K562 (cell line): ENCODE measurements around the gene CALY. TPM values are rescaled to one million over a fixed set of nuclear protein-coding genes. Genes with fewer than 3 reads are reported as not detected.

Source experiments
- CBX3 ChIP-seq, 2 experiments: IDR thresholded peaks; 1 replicate in 1 of 2; 2 replicates in 1 of 2; pipeline ENCODE4 v1.6.1; 2012; ENCODE audit warnings: inconsistent platforms in 2 of 2, low read length in 2 of 2, borderline replicate concordance in 1 of 2, control low read depth in 1 of 2
- CHD2 ChIP-seq: IDR thresholded peaks from 2 replicates; pipeline ENCODE4 v1.6.1; 2011; ENCODE audit warnings: low read depth, low read length
- CREBBP ChIP-seq: IDR thresholded peaks from one replicate; pipeline ENCODE4 v1.6.1; 2012; ENCODE audit warnings: low read depth, mild to moderate bottlenecking, control low read depth, inconsistent platforms, low read length
- DACH1 ChIP-seq: fragments of 450-650 bp; IDR thresholded peaks from 2 replicates; pipeline ENCODE4 v1.6.1; 2018; ENCODE audit not compliant: partially characterized antibody
- MEF2D ChIP-seq: conservative IDR thresholded peaks from 2 replicates; pipeline ENCODE4 v1.6.1; 2016; ENCODE audit warnings: low read depth, missing genetic modification characterization, missing compliant biosample characterization
- NCOA4 ChIP-seq: fragments of 450-650 bp; IDR thresholded peaks from 2 replicates; pipeline ENCODE4 v1.6.1; 2018; ENCODE audit warnings: mild to moderate bottlenecking; ENCODE audit not compliant: partially characterized antibody
- RAD51 ChIP-seq: fragments of 450-650 bp; IDR thresholded peaks from 2 replicates; pipeline ENCODE4 v1.7.1; 2016; ENCODE audit warnings: low read depth, mild to moderate bottlenecking, borderline replicate concordance
- RBM25 ChIP-seq: fragments of 200-400 bp; formaldehyde crosslinking; IDR thresholded peaks from 2 replicates; pipeline ENCODE4 v1.6.1; 2018; ENCODE audit warnings: low read length, low read depth, moderate library complexity; ENCODE audit not compliant: severe bottlenecking
- RFX7 ChIP-seq: fragments of 250-450 bp; sonication (Bioruptor Pico); IDR thresholded peaks from 2 replicates; pipeline ENCODE4 v1.5.1; 2021; ENCODE audit warnings: mild to moderate bottlenecking
- SIN3A ChIP-seq, 2 experiments: fragments of 150-350 bp in 1 of 2; IDR thresholded peaks; 2 replicates each; pipeline ENCODE4 v1.6.1; 2011 to 2016; ENCODE audit warnings: borderline replicate concordance in 2 of 2, low read depth in 2 of 2, low read length in 2 of 2, mild to moderate bottlenecking in 2 of 2, moderate library complexity in 2 of 2; ENCODE audit not compliant: control insufficient read depth in 1 of 2
- SIX5 ChIP-seq, 2 experiments: IDR thresholded peaks; 2 replicates each; pipeline ENCODE4 v1.6.1; 2011; ENCODE audit warnings: low read length in 2 of 2, borderline replicate concordance in 1 of 2, low read depth in 1 of 2, mild to moderate bottlenecking in 1 of 2, moderate library complexity in 1 of 2; ENCODE audit not compliant: insufficient read depth in 1 of 2
- SMARCC2 ChIP-seq: fragments of 450-650 bp; IDR thresholded peaks from 2 replicates; pipeline ENCODE4 v1.6.1; 2017; ENCODE audit warnings: antibody characterized with exemption, moderate library complexity, mild to moderate bottlenecking, low read depth
- polyA plus RNA-seq, 8 experiments: library from polyadenylated mRNA; depleted of rRNA in 4 of 8; stranded (reverse) in 5 of 8; unstranded in 3 of 8; fragments of >200 nt; fragmentation: Nextera tagmentation in 2 of 8; fragmentation: Illumina TruSeq in 1 of 8; extraction: Ambion mirVana in 2 of 8; extraction: Trizol in 1 of 8; gene quantifications; 2 replicates each; pipeline versions ENCODE4 v1.2.1 to v1.2.3, GENCODE V29; 2011 to 2014; ENCODE audit warnings: inconsistent platforms in 1 of 8, missing spikeins in 1 of 8
- total RNA-seq, 7 experiments: library from RNA; depleted of rRNA in 6 of 7; stranded (reverse); fragments of >200 nt in 6 of 7; fragmentation: Illumina TruSeq in 2 of 7; extraction: Trizol in 2 of 7; gene quantifications; 2 replicates each; pipeline versions ENCODE4 v1.2.1 to v1.2.3, GENCODE V29; 2011 to 2021; ENCODE audit warnings: low replicate concordance in 1 of 7
- TF ChIP-seq, protein P1 (sequence below): sonication (generic); formaldehyde crosslinking; IDR thresholded peaks from 2 replicates; pipeline ENCODE4 v1.8.0; 2022; ENCODE audit warnings: missing genetic modification reagents, mild to moderate bottlenecking, moderate library complexity, borderline replicate concordance
- TF ChIP-seq, protein P2 (sequence below): fragments of 200-800 bp; sonication (Bioruptor generic); IDR thresholded peaks from 2 replicates; pipeline ENCODE4 v1.6.1; 2017; ENCODE audit warnings: missing genetic modification characterization, missing compliant biosample characterization
- TF ChIP-seq, protein P3 (sequence below), 2 experiments: fragments of 450-650 bp in 1 of 2; IDR thresholded peaks; 2 replicates each; pipeline ENCODE4 v1.6.1; 2011 to 2017; ENCODE audit warnings: low read depth in 2 of 2, antibody characterized with exemption in 1 of 2, borderline replicate concordance in 1 of 2, low read length in 1 of 2, mild to moderate bottlenecking in 1 of 2, mixed read lengths in 1 of 2; ENCODE audit not compliant: control insufficient read depth in 1 of 2
- TF ChIP-seq, protein P4 (sequence below), 3 experiments: IDR thresholded peaks in 2 of 3; conservative IDR thresholded peaks in 1 of 3; 2 replicates each; pipeline ENCODE4 v1.5.1; 2011 to 2012; ENCODE audit warnings: low read length in 3 of 3, mild to moderate bottlenecking in 3 of 3, control low read depth in 2 of 3, improper control_type of control experiment in 1 of 3, inconsistent platforms in 1 of 3, low read depth in 1 of 3, mixed read lengths in 1 of 3, moderate library complexity in 1 of 3; ENCODE audit not compliant: insufficient read depth in 2 of 3
- TF ChIP-seq, protein P5 (sequence below): fragments of 250-450 bp; sonication (Bioruptor Pico); IDR thresholded peaks from 2 replicates; pipeline ENCODE4 v1.6.1; 2021; ENCODE audit warnings: mild to moderate bottlenecking

Gene CALY
- total and polyA plus RNA-seq, 9 of the 15 experiments (the other 6 are each of a cell fraction or from before 2014, with no cell fraction given), result not detected

DNA sequence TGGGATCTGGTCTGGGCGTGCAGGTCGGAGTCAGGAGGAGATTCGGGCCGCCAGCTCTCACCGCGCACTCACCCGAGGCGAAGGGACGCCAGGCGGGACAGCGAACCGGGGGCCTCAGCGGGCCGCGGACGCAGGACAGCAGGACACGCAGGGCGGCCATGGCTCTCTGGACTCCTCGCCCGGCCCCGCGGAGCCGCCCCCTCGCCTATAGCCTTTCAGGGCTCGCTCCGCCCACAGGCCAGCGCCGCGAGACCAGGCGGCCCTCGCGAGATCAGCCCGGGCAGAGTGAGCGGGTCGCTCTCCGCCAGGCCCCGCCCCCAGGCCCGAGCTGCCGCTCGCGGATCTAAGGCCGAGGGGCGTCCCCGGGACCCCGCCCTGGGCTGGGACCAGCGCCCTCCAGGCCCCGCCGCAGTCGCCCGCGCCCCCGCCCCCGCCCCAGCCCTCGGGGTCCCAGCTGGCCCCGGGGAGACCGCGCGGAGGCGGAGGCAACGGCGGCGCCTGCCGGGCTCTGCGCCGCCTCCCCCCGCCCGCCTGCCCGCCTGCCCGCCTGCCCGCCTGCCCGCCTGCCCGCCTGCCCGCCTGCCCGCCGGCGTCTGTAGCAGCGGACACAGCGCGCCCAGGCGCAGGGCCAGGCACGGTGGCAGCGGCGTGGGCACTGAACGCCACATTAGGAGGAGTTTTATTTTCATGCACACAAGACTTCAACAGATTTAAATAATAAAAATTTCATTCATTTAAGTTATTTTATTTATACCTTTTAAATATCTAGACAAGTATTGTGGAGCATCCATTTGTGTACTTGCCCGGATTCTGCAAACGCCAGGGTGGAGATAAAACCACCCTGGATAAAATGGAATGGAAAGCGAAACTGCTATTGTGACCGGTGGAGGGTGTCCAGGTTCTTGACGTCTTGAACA lies 36.7 kb upstream of the CALY start, which contains the start of gene ECHS1 (continued):
- TF ChIP-seq NCOA4 (no peak), DACH1 (no peak), CREBBP (no peak), SMARCC2 (no peak), SIX5 (IDR thresholded peaks at IDR 0.05; ENCODE audit: borderline replicate concordance in 1 of 2, insufficient read depth in 1 of 2, low read depth in 1 of 2, low read length in 2 of 2) (no peak), MEF2D (tag) (no peak), RFX7 (CRISPR knock-in tag) (no peak), RAD51 (no peak), RBM25 (peak; percentile 100), CBX3 (IDR thresholded peaks at IDR 0.05; ENCODE audit: borderline replicate concordance in 1 of 2, low read length in 2 of 2) (no peak), CHD2 (peak; percentile 99), SIN3A (IDR thresholded peaks at IDR 0.05; ENCODE audit: borderline replicate concordance in 2 of 2, control insufficient read depth in 1 of 2, low read depth in 2 of 2, low read length in 2 of 2) (peak in 1 of 2 experiments; percentile 58; a peak in 1 of 4 replicates)
- TF ChIP-seq, protein P1, sequence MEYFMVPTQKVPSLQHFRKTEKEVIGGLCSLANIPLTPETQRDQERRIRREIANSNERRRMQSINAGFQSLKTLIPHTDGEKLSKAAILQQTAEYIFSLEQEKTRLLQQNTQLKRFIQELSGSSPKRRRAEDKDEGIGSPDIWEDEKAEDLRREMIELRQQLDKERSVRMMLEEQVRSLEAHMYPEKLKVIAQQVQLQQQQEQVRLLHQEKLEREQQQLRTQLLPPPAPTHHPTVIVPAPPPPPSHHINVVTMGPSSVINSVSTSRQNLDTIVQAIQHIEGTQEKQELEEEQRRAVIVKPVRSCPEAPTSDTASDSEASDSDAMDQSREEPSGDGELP (CRISPR knock-in tag), result peak; percentile 60; the same call in 1 of the 2 replicates
- TF ChIP-seq, protein P2, sequence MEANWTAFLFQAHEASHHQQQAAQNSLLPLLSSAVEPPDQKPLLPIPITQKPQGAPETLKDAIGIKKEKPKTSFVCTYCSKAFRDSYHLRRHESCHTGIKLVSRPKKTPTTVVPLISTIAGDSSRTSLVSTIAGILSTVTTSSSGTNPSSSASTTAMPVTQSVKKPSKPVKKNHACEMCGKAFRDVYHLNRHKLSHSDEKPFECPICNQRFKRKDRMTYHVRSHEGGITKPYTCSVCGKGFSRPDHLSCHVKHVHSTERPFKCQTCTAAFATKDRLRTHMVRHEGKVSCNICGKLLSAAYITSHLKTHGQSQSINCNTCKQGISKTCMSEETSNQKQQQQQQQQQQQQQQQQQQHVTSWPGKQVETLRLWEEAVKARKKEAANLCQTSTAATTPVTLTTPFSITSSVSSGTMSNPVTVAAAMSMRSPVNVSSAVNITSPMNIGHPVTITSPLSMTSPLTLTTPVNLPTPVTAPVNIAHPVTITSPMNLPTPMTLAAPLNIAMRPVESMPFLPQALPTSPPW (CRISPR knock-in tag), result peak; percentile 86
- TF ChIP-seq, protein P3, sequence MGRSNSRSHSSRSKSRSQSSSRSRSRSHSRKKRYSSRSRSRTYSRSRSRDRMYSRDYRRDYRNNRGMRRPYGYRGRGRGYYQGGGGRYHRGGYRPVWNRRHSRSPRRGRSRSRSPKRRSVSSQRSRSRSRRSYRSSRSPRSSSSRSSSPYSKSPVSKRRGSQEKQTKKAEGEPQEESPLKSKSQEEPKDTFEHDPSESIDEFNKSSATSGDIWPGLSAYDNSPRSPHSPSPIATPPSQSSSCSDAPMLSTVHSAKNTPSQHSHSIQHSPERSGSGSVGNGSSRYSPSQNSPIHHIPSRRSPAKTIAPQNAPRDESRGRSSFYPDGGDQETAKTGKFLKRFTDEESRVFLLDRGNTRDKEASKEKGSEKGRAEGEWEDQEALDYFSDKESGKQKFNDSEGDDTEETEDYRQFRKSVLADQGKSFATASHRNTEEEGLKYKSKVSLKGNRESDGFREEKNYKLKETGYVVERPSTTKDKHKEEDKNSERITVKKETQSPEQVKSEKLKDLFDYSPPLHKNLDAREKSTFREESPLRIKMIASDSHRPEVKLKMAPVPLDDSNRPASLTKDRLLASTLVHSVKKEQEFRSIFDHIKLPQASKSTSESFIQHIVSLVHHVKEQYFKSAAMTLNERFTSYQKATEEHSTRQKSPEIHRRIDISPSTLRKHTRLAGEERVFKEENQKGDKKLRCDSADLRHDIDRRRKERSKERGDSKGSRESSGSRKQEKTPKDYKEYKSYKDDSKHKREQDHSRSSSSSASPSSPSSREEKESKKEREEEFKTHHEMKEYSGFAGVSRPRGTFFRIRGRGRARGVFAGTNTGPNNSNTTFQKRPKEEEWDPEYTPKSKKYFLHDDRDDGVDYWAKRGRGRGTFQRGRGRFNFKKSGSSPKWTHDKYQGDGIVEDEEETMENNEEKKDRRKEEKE (IDR thresholded peaks at IDR 0.05; ENCODE audit: borderline replicate concordance in 1 of 2, control insufficient read depth in 1 of 2, low read depth in 2 of 2, low read length in 1 of 2), result no peak
- TF ChIP-seq, protein P4, sequence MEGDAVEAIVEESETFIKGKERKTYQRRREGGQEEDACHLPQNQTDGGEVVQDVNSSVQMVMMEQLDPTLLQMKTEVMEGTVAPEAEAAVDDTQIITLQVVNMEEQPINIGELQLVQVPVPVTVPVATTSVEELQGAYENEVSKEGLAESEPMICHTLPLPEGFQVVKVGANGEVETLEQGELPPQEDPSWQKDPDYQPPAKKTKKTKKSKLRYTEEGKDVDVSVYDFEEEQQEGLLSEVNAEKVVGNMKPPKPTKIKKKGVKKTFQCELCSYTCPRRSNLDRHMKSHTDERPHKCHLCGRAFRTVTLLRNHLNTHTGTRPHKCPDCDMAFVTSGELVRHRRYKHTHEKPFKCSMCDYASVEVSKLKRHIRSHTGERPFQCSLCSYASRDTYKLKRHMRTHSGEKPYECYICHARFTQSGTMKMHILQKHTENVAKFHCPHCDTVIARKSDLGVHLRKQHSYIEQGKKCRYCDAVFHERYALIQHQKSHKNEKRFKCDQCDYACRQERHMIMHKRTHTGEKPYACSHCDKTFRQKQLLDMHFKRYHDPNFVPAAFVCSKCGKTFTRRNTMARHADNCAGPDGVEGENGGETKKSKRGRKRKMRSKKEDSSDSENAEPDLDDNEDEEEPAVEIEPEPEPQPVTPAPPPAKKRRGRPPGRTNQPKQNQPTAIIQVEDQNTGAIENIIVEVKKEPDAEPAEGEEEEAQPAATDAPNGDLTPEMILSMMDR (IDR thresholded peaks at IDR 0.05 in 2 of 3, conservative IDR thresholded peaks at IDR 0.05 in 1 of 3; ENCODE audit: insufficient read depth in 2 of 3, low read depth in 1 of 3, low read length in 3 of 3), result peak in 1 of 3 experiments; percentile 12; a peak in 1 of 6 replicates
- TF ChIP-seq, protein P5, sequence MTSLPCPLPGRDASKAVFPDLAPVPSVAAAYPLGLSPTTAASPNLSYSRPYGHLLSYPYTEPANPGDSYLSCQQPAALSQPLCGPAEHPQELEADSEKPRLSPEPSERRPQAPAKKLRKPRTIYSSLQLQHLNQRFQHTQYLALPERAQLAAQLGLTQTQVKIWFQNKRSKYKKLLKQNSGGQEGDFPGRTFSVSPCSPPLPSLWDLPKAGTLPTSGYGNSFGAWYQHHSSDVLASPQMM (CRISPR knock-in tag), result no peak
